Smooth muscle cell (in vitro differentiated cells): ENCODE data around the gene LCN15. TPM values are rescaled to one million over a fixed set of nuclear protein-coding genes. Genes with fewer than 3 reads are reported as not detected.

Experiments used
- DNase-seq: peaks from one replicate; lab custom pipeline; 2025; ENCODE audit not compliant: unreplicated experiment; lab: John Stamatoyannopoulos, UW
- H2AFZ ChIP-seq: fragments of 200-600 bp; sonication (generic); 2 replicates; pipeline ENCODE4 v1.6.0; 2016; ENCODE audit warnings: antibody characterized with exemption, low read depth, mild to moderate bottlenecking
- H3F3A ChIP-seq: fragments of 200-600 bp; sonication (generic); 2 replicates; pipeline ENCODE4 v1.6.0; 2017; ENCODE audit warnings: antibody characterized with exemption, low read depth
- H3K27ac ChIP-seq: fragments of 200-600 bp; sonication (generic); 2 replicates; pipeline ENCODE4 v1.5.1; 2016; ENCODE audit warnings: low read depth, mild to moderate bottlenecking
- H3K27me3 ChIP-seq: fragments of 200-600 bp; sonication (generic); 2 replicates; pipeline ENCODE4 v1.6.1; 2016; ENCODE audit warnings: low read depth, mild to moderate bottlenecking
- H3K36me3 ChIP-seq: fragments of 200-600 bp; sonication (generic); 2 replicates; pipeline ENCODE4 v1.5.1; 2016; ENCODE audit warnings: low read depth
- H3K4me1 ChIP-seq: fragments of 200-600 bp; sonication (generic); 2 replicates; pipeline ENCODE4 v1.5.1; 2016; ENCODE audit warnings: low read depth
- H3K4me2 ChIP-seq: fragments of 200-600 bp; sonication (generic); 2 replicates; pipeline ENCODE4 v1.6.0; 2016; ENCODE audit warnings: mild to moderate bottlenecking
- H3K4me3 ChIP-seq: fragments of 200-600 bp; sonication (generic); 2 replicates; pipeline ENCODE4 v1.5.1; 2016; ENCODE audit warnings: mild to moderate bottlenecking
- H3K79me2 ChIP-seq: fragments of 200-600 bp; sonication (generic); 2 replicates; pipeline ENCODE4 v1.6.0; 2016; ENCODE audit warnings: low read depth, mild to moderate bottlenecking
- H3K9ac ChIP-seq: fragments of 200-600 bp; sonication (generic); 2 replicates; pipeline ENCODE4 v1.6.0; 2016; ENCODE audit warnings: low read depth
- H3K9me3 ChIP-seq: fragments of 200-600 bp; sonication (generic); replicated peaks from 2 replicates; pipeline ENCODE4 v1.5.1; 2016; ENCODE audit warnings: low read depth
- H4K20me1 ChIP-seq: fragments of 200-600 bp; sonication (generic); 2 replicates; pipeline ENCODE4 v1.6.0; 2016; ENCODE audit warnings: low read depth
- CTCF ChIP-seq: fragments of 200-600 bp; sonication (generic); IDR thresholded peaks from 2 replicates; pipeline ENCODE4 v1.5.1; 2017; ENCODE audit warnings: borderline replicate concordance, mild to moderate bottlenecking, antibody characterized with exemption; ENCODE audit not compliant: insufficient read depth, poor library complexity, severe bottlenecking
- WGBS: methylation state at CpG from one replicate; pipeline ENCODE4 v1.1.7; 2016; ENCODE audit warnings: low lambda C conversion rate; 5-methylcytosine and 5-hydroxymethylcytosine counted together
- polyA plus RNA-seq: library from polyadenylated mRNA; unstranded; fragments of >200 nt; fragmentation: Nextera tagmentation; extraction: Ambion mirVana; gene quantifications from 2 replicates; pipeline ENCODE4 v1.2.1, GENCODE V29; 2016
- total RNA-seq: library from RNA; depleted of rRNA; stranded (reverse); fragments of >200 nt; gene quantifications from 2 replicates; pipeline ENCODE4 v1.2.3, GENCODE V29; 2014

Gene LCN15
- total and polyA plus RNA-seq, 2 experiments from 2014 or later = not detected

- DNase-seq = no peak
- H3K27ac ChIP-seq = no peak overlapping the region
- H3K4me3 ChIP-seq = no peak overlapping the region
- peaks cover 26% of the 10 kb centered on the region for H3F3A ChIP-seq
- no peak overlapping the region for H3K9ac ChIP-seq
- H3K4me2 ChIP-seq = no peak overlapping the region
- peaks cover 31% of the 10 kb centered on the region for H3K4me1 ChIP-seq
- no peaks in the 10 kb centered on the region for H3K9me3 ChIP-seq
- H2AFZ ChIP-seq = no peak overlapping the region
- TF ChIP-seq CTCF = no peak
- no peaks in the 10 kb centered on the region for H3K36me3 ChIP-seq
- no peaks in the 10 kb centered on the region for H3K27me3 ChIP-seq
- H3K79me2 ChIP-seq = peaks cover 15% of the 10 kb centered on the region
- 90% methylated on average over 14 of the region's 14 CpGs for WGBS
- H4K20me1 ChIP-seq = peaks cover 12% of the 10 kb centered on the region
Measured at GRCh38 chr9:136794281-136794999, 30.1 kb upstream of the LCN15 start.

- Histone ChIP-seq H3K27ac (no peak overlapping the region), H3K79me2 (peaks cover 15% of the 10 kb centered on the region), H4K20me1 (peaks cover 12% of the 10 kb centered on the region), H3K9me3 (no peaks in the 10 kb centered on the region), H2AFZ (no peak overlapping the region), H3K9ac (no peak overlapping the region), H3K4me3 (no peak overlapping the region), H3K27me3 (no peaks in the 10 kb centered on the region), H3F3A (peaks cover 25% of the 10 kb centered on the region), H3K4me1 (peaks cover 36% of the 10 kb centered on the region), H3K4me2 (no peak overlapping the region), H3K36me3 (no peaks in the 10 kb centered on the region)
- no peak for DNase-seq
- WGBS = 85% methylated on average over 17 of the region's 17 CpGs
- no peak for TF ChIP-seq CTCF
Measured at GRCh38 chr9:136793086-136793946, 29.0 kb upstream of the LCN15 start.

GRCh38 chr9:136792321-136793085 is 28.2 kb upstream of the LCN15 start:
- no peak overlapping the region for H3K9ac ChIP-seq
- 91% methylated on average over 15 of the region's 15 CpGs for WGBS

More at GRCh38 chr9:136792321-136793085, 28.2 kb upstream of the LCN15 start:
- H3F3A ChIP-seq = peaks cover 17% of the 10 kb centered on the region
- H3K79me2 ChIP-seq = peaks cover 15% of the 10 kb centered on the region
- H3K4me1 ChIP-seq = peaks cover 43% of the 10 kb centered on the region
- H3K9me3 ChIP-seq = no peaks in the 10 kb centered on the region
- no peak for TF ChIP-seq CTCF
- no peak overlapping the region for H3K27ac ChIP-seq
- no peaks in the 10 kb centered on the region for H3K36me3 ChIP-seq
- H3K4me3 ChIP-seq = peak overlapping the region; percentile 76
- peaks cover 12% of the 10 kb centered on the region for H4K20me1 ChIP-seq
- no peak overlapping the region for H2AFZ ChIP-seq
- peak overlapping the region; percentile 95 for H3K4me2 ChIP-seq
- no peaks in the 10 kb centered on the region for H3K27me3 ChIP-seq
- no peak for DNase-seq
